Astrocyte of the hippocampus (primary cell): ENCODE measurements around the gene B3GAT3.
A peak's percentile ranks its signal among the peaks of the same experiment; 100 is the strongest.
"Not testable (repeated sequence)": the region's sequence is repeated elsewhere in the genome, so short reads cannot be mapped to it uniquely, and the experiment has no call there.

Experiments
- DNase-seq: peaks from one replicate; pipeline ENCODE4 v3.0.0; 2011; ENCODE audit warnings: low read depth, low spot score

B3GAT3 gene

GRCh38 chr11:62604460-62605120, 17.2 kb downstream of the B3GAT3 start:
- DNase-seq = peak; percentile 47

- DNase-seq = no peak
These were observed 17.9 kb downstream of the B3GAT3 start for GRCh38 chr11:62603776-62604299.

- no peak for DNase-seq
These were observed 18.7 kb downstream of the B3GAT3 start for GRCh38 chr11:62603072-62603408.

- peak; percentile 81 for DNase-seq
These were observed 19.4 kb downstream of the B3GAT3 start for GRCh38 chr11:62602141-62603071.

GRCh38 chr11:62601372-62602140, 20.2 kb downstream of the B3GAT3 start, which contains the start of gene MTA2:
TSS of gene MTA2 (minus strand) at chr11:62601865. CDS start at chr11:62601450, 415 bp downstream.
- DNase-seq = peak; percentile 99

GRCh38 chr11:62601122-62601371, 20.7 kb downstream of the B3GAT3 start:
- DNase-seq = no peak

- no peak for DNase-seq
These were observed 21.2 kb downstream of the B3GAT3 start for GRCh38 chr11:62600367-62601121.

- DNase-seq = no peak
These were observed 21.9 kb downstream of the B3GAT3 start for GRCh38 chr11:62599901-62600300.

- DNase-seq = peak; percentile 99
These were observed 22.6 kb downstream of the B3GAT3 start for GRCh38 chr11:62599069-62599696.

GRCh38 chr11:62595124-62595523, 26.7 kb downstream of the B3GAT3 start:
- no peak for DNase-seq

- peak; percentile 80 for DNase-seq
These were observed 28.2 kb downstream of the B3GAT3 start for GRCh38 chr11:62593434-62594044.

- DNase-seq = no peak
These were observed 28.8 kb downstream of the B3GAT3 start for GRCh38 chr11:62592989-62593421.

GRCh38 chr11:62592146-62592815, 29.5 kb downstream of the B3GAT3 start:
- DNase-seq = no peak

GRCh38 chr11:62591448-62592145, 30.2 kb downstream of the B3GAT3 start, which contains the start of gene TUT1:
TSS of gene TUT1 (minus strand) at chr11:62591523. CDS start at chr11:62591485, 38 bp downstream.
- peak; percentile 99 for DNase-seq

- DNase-seq = peak; percentile 26
These were observed 32.7 kb downstream of the B3GAT3 start for GRCh38 chr11:62588966-62589637.

GRCh38 chr11:62585356-62585755, 36.4 kb downstream of the B3GAT3 start:
- DNase-seq = not testable (repeated sequence)

GRCh38 chr11:62581735-62582134, 40.1 kb downstream of the B3GAT3 start:
- not testable (repeated sequence) for DNase-seq

GRCh38 chr11:62580959-62581715, 40.6 kb downstream of the B3GAT3 start:
- no peak for DNase-seq
